ENCODE results near the gene CLDN1.

Gene CLDN1

GRCh38 chr3:190330936-190331734 is 8.9 kb upstream of the CLDN1 start:
- ATAC-seq, result no peak

GRCh38 chr3:190326930-190327329 is 4.7 kb upstream of the CLDN1 start:
- no peak for ATAC-seq

GRCh38 chr3:190326361-190326760 is 4.1 kb upstream of the CLDN1 start:
- ATAC-seq, result no peak

- ATAC-seq, result peak in 1 of 2 donors; percentile 31
These were observed 3.7 kb upstream of the CLDN1 start for GRCh38 chr3:190325923-190326322.

GRCh38 chr3:190323246-190323626 is 990 bp upstream of the CLDN1 start:
- no peak for ATAC-seq

- no peak for ATAC-seq
These were observed 479 bp upstream of the CLDN1 start for GRCh38 chr3:190322604-190323245.

- no peak for ATAC-seq
These were observed 1.5 kb downstream of the CLDN1 start for GRCh38 chr3:190320594-190321362.

GRCh38 chr3:190319660-190320059 is 2.6 kb downstream of the CLDN1 start:
- peak; percentile 74 to 79 for ATAC-seq

GRCh38 chr3:190318666-190319065 is 3.6 kb downstream of the CLDN1 start:
- ATAC-seq, result peak; percentile 26 to 51

- ATAC-seq, result no peak
These were observed 7.5 kb downstream of the CLDN1 start for GRCh38 chr3:190314741-190315140.

GRCh38 chr3:190309414-190309813 is 12.8 kb downstream of the CLDN1 start:
- ATAC-seq, result no peak

GRCh38 chr3:190308154-190308553 is 14.1 kb downstream of the CLDN1 start:
- ATAC-seq, result no peak

- ATAC-seq, result no peak
These were observed 15.1 kb downstream of the CLDN1 start for GRCh38 chr3:190307164-190307545.

GRCh38 chr3:190306513-190307163 is 15.6 kb downstream of the CLDN1 start:
- ATAC-seq, result peak; percentile 92 to 95

GRCh38 chr3:190306026-190306425 is 16.2 kb downstream of the CLDN1 start:
- ATAC-seq, result no peak

GRCh38 chr3:190305406-190305805 is 16.8 kb downstream of the CLDN1 start:
- no peak for ATAC-seq

- ATAC-seq, result no peak
These were observed 18.4 kb downstream of the CLDN1 start for GRCh38 chr3:190303884-190304283.

- no peak for ATAC-seq
These were observed 19.9 kb downstream of the CLDN1 start for GRCh38 chr3:190302212-190302867.

- ATAC-seq, result peak in 1 of 2 donors; percentile 14
These were observed 20.7 kb downstream of the CLDN1 start for GRCh38 chr3:190301591-190301990.

GRCh38 chr3:190299969-190300368 is 22.3 kb downstream of the CLDN1 start:
- ATAC-seq, result no peak

GRCh38 chr3:190294030-190294429 is 28.2 kb downstream of the CLDN1 start:
- no peak for ATAC-seq

- no peak for ATAC-seq
These were observed 28.6 kb downstream of the CLDN1 start for GRCh38 chr3:190293621-190294020.

Measured in activated CD4-positive, CD25-positive, alpha-beta regulatory T cell treated with anti-CD3 and anti-CD28 coated beads, Interleukin-2, amount 50 U/mL, for 24 hours (primary cell).